ENCODE results near the gene CNTN5.

The CNTN5 gene

DNA sequence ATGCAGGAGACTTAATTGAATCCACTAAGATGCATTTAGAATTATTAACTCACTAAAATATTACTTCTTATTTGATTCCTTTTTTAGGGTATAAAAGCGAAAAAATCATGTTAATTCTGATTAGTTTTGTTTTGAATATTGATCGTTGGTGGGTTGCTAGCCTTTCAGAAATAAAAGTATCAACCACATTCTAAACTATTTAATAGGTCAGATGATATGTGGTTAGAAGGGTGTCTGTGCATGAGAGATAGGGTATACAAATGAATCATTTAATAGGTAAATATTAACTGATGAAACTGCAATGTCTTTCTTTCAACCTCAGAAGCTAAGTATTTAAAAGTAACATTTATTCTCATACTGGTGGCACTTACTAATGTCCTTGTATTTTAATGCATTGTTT lies 515.1 kb downstream of the CNTN5 start:
- no peaks in the 10 kb centered on the region for H3K36me3 ChIP-seq (ENCODE audit: low read depth)
- H3K4me3 ChIP-seq (ENCODE audit: severe bottlenecking), result no peak overlapping the region
- no peak overlapping the region for H3K27ac ChIP-seq (ENCODE audit: poor library complexity, severe bottlenecking)
- H3K27me3 ChIP-seq (ENCODE audit: insufficient read depth, poor library complexity, severe bottlenecking), result peaks cover 29% of the 10 kb centered on the region
- no peaks in the 10 kb centered on the region for H3K9me3 ChIP-seq (ENCODE audit: severe bottlenecking)
- H3K4me1 ChIP-seq (ENCODE audit: insufficient read depth, poor library complexity, severe bottlenecking), result no peaks in the 10 kb centered on the region
- TF ChIP-seq, protein P1, sequence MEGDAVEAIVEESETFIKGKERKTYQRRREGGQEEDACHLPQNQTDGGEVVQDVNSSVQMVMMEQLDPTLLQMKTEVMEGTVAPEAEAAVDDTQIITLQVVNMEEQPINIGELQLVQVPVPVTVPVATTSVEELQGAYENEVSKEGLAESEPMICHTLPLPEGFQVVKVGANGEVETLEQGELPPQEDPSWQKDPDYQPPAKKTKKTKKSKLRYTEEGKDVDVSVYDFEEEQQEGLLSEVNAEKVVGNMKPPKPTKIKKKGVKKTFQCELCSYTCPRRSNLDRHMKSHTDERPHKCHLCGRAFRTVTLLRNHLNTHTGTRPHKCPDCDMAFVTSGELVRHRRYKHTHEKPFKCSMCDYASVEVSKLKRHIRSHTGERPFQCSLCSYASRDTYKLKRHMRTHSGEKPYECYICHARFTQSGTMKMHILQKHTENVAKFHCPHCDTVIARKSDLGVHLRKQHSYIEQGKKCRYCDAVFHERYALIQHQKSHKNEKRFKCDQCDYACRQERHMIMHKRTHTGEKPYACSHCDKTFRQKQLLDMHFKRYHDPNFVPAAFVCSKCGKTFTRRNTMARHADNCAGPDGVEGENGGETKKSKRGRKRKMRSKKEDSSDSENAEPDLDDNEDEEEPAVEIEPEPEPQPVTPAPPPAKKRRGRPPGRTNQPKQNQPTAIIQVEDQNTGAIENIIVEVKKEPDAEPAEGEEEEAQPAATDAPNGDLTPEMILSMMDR (IDR thresholded peaks at IDR 0.05; ENCODE audit: poor library complexity, severe bottlenecking), result no peak
- DNase-seq (ENCODE audit: low spot score) (no peak), ATAC-seq (ENCODE audit: low read depth) (no peak)

DNA sequence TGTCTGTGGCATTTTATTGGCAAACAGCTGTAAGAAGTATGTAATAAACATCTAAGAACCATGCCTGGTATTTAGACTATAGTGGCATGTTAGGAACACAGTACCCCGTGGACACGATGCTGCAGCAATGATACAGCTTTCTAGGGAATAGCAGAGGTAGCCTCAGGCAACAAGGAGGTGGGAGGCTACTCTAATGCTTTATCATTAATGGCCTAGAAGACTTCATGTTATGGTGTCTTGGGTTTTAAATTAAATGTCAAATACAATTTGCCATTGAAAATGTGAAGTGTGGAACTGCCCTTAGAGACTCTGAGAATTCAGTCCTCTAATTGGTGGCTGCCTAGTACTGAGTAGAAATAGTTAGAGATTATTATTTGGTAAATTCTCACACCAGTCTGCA lies 516.9 kb downstream of the CNTN5 start:
- ATAC-seq (ENCODE audit: low read depth) (no peak), DNase-seq (ENCODE audit: low spot score) (no peak)
- no peaks in the 10 kb centered on the region for H3K36me3 ChIP-seq (ENCODE audit: low read depth)
- TF ChIP-seq, protein P1 (IDR thresholded peaks at IDR 0.05; ENCODE audit: poor library complexity, severe bottlenecking), result no peak
- H3K9me3 ChIP-seq (ENCODE audit: severe bottlenecking), result no peaks in the 10 kb centered on the region
- no peak overlapping the region for H3K4me3 ChIP-seq (ENCODE audit: severe bottlenecking)
- H3K27ac ChIP-seq (ENCODE audit: poor library complexity, severe bottlenecking), result no peak overlapping the region
- peaks cover 29% of the 10 kb centered on the region for H3K27me3 ChIP-seq (ENCODE audit: insufficient read depth, poor library complexity, severe bottlenecking)
- no peaks in the 10 kb centered on the region for H3K4me1 ChIP-seq (ENCODE audit: insufficient read depth, poor library complexity, severe bottlenecking)

DNA sequence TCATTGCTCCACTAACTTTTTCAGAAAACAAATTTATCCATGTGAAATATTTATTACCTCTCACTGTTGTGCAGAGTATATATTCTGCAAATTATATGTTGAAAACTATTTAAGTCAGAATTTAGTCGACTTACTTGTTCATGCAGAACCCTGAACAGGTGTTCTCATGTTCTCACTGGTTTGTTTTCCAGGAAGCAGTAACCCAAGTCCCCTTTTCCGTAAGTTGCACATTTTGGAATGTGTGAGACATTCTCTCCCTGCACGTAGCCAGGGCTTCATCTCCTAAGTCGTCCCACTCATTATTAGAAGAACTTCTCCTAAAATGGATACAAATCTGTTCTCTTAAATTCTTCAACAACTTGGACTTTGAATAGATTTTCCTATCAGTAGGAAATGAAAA lies 524.9 kb downstream of the CNTN5 start:
- Histone ChIP-seq H3K27me3 (ENCODE audit: insufficient read depth, poor library complexity, severe bottlenecking) (no peaks in the 10 kb centered on the region), H3K9me3 (ENCODE audit: severe bottlenecking) (no peaks in the 10 kb centered on the region), H3K27ac (ENCODE audit: poor library complexity, severe bottlenecking) (no peak overlapping the region), H3K36me3 (ENCODE audit: low read depth) (no peaks in the 10 kb centered on the region), H3K4me3 (ENCODE audit: severe bottlenecking) (no peak overlapping the region), H3K4me1 (ENCODE audit: insufficient read depth, poor library complexity, severe bottlenecking) (no peaks in the 10 kb centered on the region)
- ATAC-seq (ENCODE audit: low read depth) (no peak), DNase-seq (ENCODE audit: low spot score) (no peak)
- TF ChIP-seq, protein P1 (IDR thresholded peaks at IDR 0.05; ENCODE audit: poor library complexity, severe bottlenecking), result no peak

DNA sequence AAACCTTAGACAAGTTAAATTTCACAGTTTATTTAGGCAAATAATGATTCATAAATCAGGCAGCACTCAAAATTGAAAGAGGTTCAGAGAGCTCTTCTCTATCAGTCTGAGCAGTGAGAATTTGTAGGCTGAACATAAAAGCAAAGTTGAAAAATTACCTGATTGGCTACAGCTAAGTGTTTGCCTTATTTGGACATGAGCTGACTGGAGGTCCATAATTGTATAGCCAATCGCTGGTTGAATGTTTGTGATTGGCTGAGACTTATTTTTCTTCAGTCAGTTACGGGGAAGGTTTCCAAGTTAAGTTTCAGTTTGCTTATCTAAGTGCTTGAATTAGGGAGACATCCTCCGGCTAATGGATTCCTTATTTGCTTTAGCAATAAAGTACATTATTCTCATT lies 527.5 kb downstream of the CNTN5 start:
- no peak for DNase-seq (ENCODE audit: low spot score)
- Histone ChIP-seq H3K4me3 (ENCODE audit: severe bottlenecking) (no peak overlapping the region), H3K4me1 (ENCODE audit: insufficient read depth, poor library complexity, severe bottlenecking) (no peaks in the 10 kb centered on the region), H3K36me3 (ENCODE audit: low read depth) (no peaks in the 10 kb centered on the region), H3K9me3 (ENCODE audit: severe bottlenecking) (no peaks in the 10 kb centered on the region), H3K27me3 (ENCODE audit: insufficient read depth, poor library complexity, severe bottlenecking) (peaks cover 4% of the 10 kb centered on the region), H3K27ac (ENCODE audit: poor library complexity, severe bottlenecking) (no peak overlapping the region)
- TF ChIP-seq, protein P1 (IDR thresholded peaks at IDR 0.05; ENCODE audit: poor library complexity, severe bottlenecking), result no peak
- peak; percentile 53 for ATAC-seq (ENCODE audit: low read depth)

DNA sequence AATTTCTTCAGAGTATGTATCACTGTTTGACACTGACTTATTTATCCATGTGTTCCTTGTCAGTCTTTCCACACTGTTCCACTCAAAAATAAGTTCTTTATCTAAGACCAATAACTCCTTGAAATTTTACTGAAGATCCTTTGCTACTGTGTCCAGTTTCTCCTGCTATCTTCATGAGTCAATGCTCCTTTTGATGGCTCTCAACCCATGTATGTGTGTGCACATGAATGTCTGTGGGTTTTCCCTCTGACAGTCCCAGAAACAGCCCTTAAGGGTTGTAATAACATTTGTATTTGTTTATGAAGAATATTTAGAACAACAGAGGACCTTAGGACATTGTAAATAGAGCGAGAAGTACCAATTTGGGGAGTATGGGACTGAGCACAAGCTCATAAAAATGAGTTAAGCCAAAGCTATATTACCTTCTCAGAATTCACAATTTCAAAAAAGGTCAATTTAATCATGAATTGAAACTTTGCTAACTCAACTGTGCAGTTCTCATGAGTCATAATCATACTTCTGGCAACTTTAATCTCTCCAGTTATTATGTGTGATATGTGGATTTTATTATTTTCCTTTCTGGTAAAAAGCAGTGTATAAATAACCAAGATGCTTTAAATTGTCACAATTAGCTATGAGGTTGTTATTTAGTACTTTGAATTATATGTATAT lies 533.6 kb downstream of the CNTN5 start:
- Histone ChIP-seq H3K27ac (ENCODE audit: poor library complexity, severe bottlenecking) (no peak overlapping the region), H3K4me1 (ENCODE audit: insufficient read depth, poor library complexity, severe bottlenecking) (no peaks in the 10 kb centered on the region), H3K36me3 (ENCODE audit: low read depth) (no peaks in the 10 kb centered on the region), H3K4me3 (ENCODE audit: severe bottlenecking) (no peak overlapping the region), H3K27me3 (ENCODE audit: insufficient read depth, poor library complexity, severe bottlenecking) (peaks cover 4% of the 10 kb centered on the region), H3K9me3 (ENCODE audit: severe bottlenecking) (no peaks in the 10 kb centered on the region)
- TF ChIP-seq, protein P1 (IDR thresholded peaks at IDR 0.05; ENCODE audit: poor library complexity, severe bottlenecking), result no peak
- DNase-seq (ENCODE audit: low spot score), result no peak
- ATAC-seq (ENCODE audit: low read depth), result no peak
